ENCODE measurements around the gene ACTRT3.
A peak's percentile ranks its signal among the peaks of the same experiment; 100 is the strongest.
"Not testable (repeated sequence)": the region's sequence is repeated elsewhere in the genome, so short reads cannot be mapped to it uniquely, and the experiment has no call there.

ACTRT3 gene

DNA sequence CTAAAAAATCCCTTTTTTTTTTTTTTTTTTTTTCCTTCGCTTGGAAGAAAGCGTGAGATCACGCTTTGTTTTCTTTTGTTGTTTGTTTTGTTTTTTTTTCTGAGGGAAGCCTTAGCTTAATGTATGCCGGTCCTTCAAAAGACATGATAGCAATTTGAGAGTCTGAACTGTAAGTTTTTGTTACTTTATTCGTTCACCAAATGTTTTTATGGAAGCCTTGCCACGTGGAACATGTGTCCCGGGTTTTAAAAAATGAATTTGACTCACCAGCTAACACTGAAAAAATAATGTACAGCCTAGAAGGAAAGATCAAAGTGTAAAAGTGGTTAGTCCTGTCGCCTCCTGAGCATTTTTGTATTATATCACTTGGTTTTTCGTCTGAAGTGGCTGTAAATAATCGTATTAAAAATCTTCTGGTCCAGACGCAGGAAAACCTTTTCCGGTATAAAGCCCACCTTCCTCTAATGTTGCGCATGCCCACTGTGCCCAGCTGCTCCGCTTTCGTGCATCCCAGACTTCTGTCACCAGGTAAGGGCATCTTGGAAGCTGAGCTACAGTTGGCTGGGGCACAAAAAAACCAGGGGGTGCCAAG lies 3.0 kb upstream of the ACTRT3 start:
- DNase-seq, result peak; percentile 67

DNA sequence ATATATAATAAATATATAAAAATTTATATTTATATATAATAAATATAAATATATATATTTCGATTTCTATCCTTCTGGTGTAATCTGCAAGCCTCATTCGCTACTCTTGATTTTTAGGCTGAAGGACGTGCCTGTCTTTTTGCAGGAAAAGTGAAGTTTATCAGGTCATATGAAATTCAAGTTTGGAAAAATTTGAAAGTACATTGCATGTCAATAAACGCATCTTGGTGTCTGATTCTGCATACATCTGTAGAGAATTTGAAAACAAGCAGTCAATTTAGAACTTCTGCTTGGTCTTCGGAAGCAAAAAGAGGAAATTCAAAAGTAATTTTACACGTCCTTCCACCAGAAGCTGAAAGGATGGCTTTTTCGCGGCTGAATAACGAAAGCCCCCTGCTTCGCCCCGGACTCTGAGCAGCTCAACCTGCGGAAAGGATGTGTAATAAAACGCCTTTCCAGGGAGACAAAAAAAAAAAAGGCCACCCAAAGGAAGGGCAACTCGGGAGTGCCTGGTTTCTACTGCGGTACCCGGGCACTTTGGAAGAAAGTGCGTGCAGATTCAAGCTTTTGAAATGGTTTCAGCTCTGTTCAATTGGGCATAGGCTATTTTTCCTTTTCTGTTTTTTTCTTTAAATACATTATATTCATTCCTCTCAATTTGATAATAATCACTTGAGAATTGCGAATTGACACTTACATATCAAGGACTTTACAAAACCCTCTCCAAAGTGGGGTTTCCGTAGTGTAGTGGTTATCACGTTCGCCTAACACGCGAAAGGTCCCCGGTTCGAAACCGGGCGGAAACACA lies 2.3 kb upstream of the ACTRT3 start:
- DNase-seq, result peak; percentile 85

DNA sequence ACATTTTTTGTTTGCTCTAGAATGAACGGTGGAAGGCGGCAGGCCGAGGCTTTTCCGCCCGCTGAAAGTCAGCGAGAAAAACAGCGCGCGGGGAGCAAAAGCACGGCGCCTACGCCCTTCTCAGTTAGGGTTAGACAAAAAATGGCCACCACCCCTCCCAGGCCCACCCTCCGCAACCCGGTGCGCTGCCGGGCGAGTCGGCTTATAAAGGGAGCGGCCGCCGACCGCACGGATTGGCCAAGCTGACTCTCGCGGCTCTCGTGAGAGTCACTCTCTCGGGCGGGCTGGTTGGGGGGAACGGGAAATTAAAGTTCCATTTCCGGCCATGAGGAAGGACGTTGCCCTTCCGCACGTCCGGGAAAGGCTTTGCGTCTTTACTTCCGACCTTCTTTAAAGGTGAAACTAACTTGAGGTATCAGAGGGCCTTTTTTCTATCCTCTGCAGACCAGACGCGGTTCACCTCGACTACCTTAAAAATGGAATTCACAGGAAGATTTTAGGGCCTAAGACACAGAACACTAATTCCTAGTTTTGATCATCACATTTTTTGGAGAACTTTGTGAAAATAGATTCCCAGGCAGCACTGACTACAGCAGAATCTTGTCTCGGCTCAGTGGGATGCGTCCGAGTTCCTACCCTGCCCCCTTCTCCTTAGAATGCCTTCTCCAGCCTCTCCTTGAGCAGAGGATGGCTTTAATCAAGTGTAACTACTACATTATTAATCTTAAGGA lies 4.3 kb downstream of the ACTRT3 start, which contains the start of gene TERC:
TSS of gene TERC (minus strand) at position 179 of the 731 bp plus-strand sequence.
- peak; percentile 93 for DNase-seq

DNA sequence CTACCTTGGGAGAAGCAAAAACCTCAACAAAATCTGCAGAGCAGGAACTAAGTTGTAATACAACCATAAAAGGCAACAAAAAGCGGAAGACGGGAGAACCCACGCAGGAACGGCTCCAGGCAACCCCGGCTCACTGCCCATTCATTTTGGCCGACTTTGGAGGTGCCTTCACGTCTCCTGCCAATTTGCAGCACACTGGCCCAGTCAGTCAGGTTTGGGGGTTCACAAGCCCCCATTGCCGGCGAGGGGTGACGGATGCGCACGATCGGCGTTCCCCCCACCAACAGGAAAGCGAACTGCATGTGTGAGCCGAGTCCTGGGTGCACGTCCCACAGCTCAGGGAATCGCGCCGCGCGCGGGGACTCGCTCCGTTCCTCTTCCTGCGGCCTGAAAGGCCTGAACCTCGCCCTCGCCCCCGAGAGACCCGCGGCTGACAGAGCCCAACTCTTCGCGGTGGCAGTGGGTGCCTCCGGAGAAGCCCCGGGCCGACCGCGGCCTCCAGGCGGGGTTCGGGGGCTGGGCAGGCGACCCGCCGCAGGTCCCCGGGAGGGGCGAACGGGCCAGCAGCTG lies 5.0 kb downstream of the ACTRT3 start:
- DNase-seq, result peak; percentile 87

DNA sequence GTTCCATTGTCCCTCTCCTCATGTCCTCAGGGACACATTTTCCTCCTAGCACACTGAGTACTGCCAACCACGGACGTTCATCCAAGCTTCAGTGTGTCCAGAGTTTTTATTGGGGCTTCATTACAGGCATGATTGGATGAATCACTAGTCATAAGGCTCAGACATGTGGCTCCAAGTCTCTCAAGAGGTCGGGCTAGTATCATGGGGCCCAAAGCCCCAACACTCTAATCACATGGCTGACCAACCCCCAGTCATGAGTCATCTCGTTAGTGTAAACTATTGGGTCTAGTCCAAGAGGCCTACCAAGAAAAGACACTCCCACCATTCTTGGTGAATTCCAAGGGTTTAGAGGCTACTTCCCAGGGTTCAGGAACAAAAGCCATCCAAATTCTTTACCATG lies 8.9 kb downstream of the ACTRT3 start:
- DNase-seq, result peak; percentile 33

DNA sequence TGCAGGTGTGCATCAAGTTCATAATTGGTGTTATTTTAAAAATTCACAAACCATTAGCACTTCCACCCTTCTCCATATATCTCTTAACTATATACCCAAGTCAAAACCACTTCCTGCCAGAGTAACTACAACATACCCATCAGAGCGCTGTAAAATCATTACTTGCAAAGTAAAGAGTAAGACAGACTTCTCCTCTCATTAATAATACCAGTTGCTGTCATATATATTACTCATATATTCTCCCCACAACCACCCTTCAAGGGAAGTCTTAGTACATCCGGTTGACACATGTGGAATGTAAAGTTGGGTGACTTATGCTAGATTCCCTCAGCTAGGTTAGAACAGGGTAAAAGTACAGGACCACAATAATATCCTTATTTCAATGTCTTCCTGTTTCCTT lies 10.1 kb downstream of the ACTRT3 start:
- DNase-seq, result peak; percentile 68

DNA sequence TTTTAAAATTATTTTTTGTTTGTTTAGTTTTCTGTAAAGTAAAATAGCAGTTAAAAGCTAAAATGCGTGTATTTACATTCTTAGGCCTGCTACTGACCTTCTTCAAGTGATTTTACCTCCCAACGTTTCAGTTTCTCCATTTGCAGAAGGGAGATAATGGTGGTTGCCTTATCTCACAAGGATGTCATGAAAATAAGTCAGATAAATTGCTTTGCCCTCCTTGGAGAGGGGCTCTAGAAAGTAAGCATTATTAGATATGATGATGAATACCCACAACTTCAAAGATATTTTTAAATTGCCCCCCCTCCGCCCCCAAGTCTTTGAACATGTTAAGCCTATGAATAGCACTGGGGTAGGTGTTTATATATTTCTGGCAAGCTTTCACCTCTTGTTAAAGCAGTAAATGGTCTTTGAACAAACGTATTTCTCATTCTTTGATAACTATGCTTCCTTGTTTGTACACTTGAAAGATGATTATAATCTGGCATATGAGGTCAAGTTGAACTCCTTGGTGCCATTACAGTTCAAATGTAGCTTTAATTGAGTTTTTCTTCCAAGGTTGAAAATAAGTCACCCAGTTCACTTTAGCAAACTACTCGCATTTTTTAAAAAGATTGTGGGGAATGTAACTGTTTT lies 10.9 kb downstream of the ACTRT3 start:
- no peak for DNase-seq

DNA sequence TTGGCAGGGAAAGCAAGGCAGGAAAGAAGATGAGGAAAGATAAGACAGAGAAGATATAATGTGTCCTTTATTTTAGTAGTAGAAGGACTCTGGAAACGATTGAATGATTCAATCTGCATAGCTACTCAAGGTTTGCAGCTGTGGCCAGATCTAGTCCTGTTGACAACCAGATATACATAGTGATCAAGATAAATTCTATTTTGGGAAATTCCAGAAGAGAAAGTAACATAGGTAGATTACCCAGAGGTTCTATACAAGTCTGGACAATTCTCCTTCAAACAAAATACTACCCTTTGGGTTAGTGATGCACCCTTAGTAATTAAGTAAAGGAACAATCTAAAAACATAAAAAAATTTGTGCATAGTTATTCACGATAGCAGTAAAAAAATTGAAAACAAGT lies 13.9 kb downstream of the ACTRT3 start:
- no peak for DNase-seq

DNA sequence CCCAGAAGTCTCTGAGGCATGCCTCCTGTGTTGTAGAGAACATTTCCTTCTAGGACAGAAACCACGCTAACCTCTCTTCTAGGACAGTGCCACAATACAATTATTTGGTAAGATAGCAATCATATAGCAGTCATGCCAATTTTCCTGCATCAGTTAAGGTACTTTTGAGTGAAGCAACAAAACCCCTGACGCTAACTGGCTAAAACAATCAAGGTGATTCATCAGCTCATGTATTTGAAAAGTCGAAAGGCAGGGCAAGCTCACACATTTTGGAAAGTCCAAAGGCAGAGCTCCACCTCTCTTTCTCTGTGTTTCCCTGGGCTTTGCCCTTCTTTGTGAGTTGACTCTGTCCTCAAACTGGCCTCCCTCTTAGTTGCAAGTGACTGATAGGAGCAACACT lies 14.7 kb downstream of the ACTRT3 start:
- DNase-seq, result no peak

DNA sequence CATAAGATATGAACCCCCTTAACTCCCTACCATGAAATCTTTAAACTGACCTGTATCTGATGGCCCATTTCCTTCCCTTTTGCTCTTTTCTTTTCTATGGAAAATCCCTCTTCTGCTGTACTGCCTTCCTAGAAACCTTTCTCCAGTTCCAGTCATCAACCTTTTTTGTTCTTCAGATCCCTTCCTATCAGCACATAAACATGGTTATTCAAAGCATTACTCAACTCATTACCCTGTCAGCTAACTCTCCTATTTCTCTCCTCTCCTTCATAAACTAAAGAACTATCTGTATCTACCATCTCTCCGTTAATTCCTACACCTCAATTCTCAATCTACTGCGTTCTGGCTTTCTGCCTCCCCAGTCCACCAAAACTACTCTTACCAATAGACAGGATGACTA lies 17.5 kb downstream of the ACTRT3 start:
- no peak for DNase-seq

DNA sequence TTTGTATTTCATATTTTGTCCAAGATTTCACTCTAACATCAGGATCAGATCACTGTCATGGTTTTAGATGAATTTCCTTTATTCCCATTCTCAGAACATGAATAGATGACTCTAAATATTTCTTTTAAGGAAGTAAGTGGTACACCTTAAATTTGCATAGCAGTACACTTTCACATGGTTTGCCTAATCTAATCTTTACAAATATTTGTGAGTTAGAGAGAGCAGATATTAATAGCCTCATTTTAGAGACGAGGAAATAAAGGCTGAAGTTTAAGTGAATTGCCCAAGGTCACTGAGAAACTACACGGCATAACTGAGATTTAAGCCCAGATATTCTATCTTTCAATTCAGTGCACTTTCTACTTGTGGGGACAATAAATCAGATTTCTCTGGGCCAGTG lies 18.7 kb downstream of the ACTRT3 start:
- no peak for DNase-seq

DNA sequence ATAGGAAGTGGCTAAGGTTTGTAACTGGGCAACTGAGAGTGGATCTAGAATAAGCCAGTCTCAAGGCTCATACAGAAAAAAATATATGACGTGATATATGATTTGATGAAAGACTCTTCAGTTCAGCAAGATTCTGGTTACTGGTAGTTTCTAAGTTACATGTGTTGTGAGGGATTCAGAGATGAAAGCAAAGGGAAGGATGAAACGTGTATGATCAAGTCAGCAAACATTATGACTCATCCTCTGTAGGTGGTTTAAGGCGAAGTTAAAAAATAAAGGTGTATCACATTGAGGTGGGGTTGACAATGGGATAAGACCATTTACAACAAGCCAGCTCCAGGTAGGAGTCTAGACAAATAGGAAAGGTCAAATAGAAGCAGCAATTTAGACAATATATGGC lies 20.7 kb downstream of the ACTRT3 start:
- DNase-seq, result no peak

DNA sequence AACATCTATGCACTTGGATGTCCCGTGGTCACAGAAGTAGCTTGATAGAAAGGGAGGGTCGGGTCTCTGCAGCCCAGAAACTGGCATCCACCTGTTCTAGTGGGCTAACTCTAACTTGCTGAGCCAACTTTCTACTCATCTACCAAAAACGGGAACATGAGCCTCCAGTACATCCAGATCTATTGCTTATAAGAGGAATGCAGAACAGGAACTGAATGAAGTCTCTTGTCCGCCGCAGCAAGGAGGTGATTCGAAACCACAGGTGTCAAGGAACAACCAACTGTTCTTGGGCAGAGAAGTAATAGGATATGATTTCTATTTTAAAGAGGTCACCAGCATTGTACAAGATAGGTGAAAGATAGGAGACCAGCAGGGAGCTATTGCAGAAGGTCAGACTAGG lies 22.4 kb downstream of the ACTRT3 start:
- peak; percentile 25 for DNase-seq

DNA sequence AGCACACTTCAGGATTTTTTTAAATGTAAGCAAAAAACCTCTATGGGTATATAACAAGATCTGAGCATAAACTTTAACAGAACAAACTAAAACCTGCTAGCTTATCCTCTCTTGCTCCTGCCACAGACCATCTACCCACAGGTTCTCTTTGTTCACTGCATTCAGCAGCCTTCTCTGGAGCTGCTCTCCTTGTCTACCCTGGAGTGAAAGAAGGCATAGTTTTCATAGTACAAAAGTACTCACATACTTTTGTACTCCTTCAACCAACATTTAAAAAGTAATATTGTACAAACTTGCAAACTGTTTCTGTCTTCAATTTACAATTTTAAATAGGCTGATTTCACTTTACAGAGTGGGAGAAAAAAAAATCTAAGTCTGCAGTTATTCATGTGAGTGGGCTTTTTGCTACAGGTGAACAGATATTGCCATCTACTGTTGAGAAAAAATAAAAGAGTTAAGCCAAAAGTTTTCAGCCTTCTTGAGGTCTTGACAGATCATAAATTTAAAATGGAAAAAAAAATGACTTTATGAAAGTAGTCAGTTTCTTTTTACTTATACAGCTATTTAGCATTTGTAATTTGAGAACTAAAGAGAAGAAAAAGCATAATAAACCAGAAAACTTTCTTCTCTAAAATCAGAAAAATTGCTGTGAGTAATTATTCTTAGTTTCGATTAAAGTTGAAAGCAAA lies 24.9 kb downstream of the ACTRT3 start:
- peak; percentile 6 for DNase-seq

DNA sequence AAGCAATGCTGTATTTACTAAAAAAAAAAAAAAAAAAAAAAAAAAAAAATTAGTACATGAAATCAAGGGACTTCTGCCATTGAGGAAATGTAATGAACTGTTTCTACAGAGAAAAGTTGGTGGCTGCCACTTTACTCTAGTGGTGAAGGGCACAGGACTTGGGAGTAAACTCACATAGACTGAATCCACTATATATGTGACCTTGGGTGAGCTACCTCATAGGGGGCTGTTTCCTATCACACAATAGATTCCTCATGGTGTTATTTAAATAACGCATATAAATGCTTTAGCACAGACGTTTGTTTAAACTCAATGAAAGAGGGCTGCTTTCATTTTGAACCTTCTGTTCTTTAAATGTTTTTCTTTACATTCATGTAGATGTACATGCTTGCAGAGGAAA lies 30.3 kb downstream of the ACTRT3 start:
- DNase-seq, result no peak

DNA sequence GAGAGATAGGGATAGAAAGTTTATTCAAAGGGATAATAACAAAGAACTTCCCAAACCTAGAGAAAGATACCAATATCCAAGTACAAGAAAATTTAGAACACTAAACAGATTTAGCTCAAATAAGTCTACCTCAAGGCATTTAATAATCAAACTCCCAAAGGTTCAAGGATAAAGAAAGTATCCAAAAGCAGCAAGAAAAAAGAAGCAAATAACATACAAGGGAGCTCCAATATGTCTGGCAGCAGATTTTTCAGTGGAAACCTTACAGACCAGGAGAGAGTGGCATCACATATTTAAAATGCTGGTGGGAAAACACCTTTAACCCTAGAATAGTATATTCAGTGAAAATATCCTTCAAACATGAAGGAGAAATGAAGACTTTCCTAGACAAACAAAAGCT lies 37.5 kb downstream of the ACTRT3 start:
- DNase-seq, result not testable (repeated sequence)

DNA sequence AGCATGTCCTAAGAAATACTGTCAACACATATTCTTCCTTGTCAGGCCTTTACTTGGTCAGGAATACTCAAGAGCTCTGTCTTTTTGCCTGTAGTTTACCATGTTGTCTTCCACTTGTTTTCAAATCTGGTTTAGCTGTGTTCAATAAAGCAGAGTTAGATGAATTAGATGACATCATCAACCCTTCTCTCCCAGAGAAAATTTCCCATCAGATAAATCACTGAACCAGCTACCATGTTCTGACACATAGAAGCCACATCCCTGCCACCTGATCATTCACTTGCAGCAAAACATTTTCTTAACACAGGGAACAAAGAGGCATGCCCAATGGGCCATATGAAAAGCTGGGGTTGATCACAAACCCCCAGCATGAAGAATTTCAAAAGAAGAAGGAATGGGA lies 46.6 kb downstream of the ACTRT3 start:
- DNase-seq, result no peak

DNA sequence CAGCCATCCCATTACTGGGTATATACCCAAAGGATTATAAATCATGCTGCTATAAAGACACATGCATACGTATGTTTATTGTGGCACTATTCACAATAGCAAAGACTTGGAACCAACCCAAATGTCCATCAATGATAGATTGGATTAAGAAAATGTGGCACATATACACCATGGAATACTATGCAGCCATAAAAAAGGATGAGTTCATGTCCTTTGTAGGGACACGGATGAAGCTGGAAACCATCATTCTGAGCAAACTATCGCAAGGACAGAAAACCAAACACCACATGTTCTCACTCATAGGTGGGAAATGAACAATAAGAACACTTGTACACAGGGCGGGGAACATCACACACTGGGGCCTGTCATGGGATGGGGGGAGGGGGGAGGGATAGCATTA lies 50.9 kb downstream of the ACTRT3 start:
- not testable (repeated sequence) for DNase-seq
